Neuron (in vitro differentiated cells): ENCODE results near the gene KLHL42.

Experiments used
- H2AFZ ChIP-seq: one replicate; pipeline ENCODE4 v1.6.1; 2013; ENCODE audit warnings: low read depth, mild to moderate bottlenecking, inconsistent platforms, low read length, moderate library complexity
- H3K27me3 ChIP-seq: one replicate; pipeline ENCODE4 v1.6.1; 2013; ENCODE audit warnings: low read length; ENCODE audit not compliant: insufficient read depth
- H3K36me3 ChIP-seq: one replicate; pipeline ENCODE4 v1.6.1; 2013; ENCODE audit warnings: low read length; ENCODE audit not compliant: insufficient read depth
- H3K4me1 ChIP-seq: one replicate; pipeline ENCODE4 v1.6.1; 2013; ENCODE audit warnings: low read length; ENCODE audit not compliant: insufficient read depth
- H3K4me3 ChIP-seq: 2 replicates; pipeline ENCODE4 v1.5.1; 2013; ENCODE audit warnings: mild to moderate bottlenecking, low read length, moderate library complexity
- H3K9me3 ChIP-seq: one replicate; pipeline ENCODE4 v1.6.1; 2013; ENCODE audit warnings: low read length

KLHL42 gene

DNA sequence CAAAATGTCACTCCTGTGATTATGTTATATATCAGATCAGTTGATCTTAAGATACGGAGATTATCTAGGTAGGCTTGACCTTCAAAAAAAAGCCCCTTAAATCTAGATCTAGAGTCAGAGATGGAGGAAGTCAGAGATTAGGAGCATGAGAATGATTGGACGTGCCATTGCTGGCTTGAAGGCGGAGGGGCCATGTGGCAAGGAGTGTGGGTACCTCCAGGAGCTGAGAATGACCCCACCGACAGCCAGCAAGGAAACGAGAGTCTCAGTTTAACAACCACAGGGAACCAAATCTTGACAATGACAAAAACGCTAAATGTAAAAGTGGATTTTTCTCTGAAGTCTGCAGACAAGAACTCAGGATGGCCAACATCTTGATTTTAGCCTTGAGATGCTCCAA is 32.5 kb downstream of the KLHL42 start:
- Histone ChIP-seq H3K4me3 (no peak overlapping the region), H3K9me3 (no peaks in the 10 kb centered on the region), H2AFZ (no peak overlapping the region), H3K4me1 (no peaks in the 10 kb centered on the region), H3K27me3 (no peaks in the 10 kb centered on the region), H3K36me3 (no peaks in the 10 kb centered on the region)

DNA sequence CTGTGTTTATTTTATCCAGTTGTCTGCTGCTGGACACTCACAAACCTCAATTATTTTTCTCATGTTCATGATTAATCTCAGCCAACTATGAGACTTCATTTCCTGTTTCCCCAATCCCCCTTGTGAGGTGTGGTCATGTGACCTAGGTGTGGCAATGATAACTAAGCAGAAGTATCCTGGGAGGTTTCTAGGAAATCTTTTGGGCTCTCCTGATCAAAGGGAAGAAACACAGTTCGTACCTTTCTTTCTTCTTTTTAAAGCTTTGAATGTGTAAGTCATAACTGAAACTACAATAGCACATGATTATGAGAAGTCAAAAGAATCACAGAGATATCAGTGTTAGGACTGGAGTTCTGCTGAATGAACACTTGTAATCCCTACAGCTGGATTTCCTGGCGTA is 34.4 kb downstream of the KLHL42 start:
- H3K4me3 ChIP-seq = no peak overlapping the region
- no peaks in the 10 kb centered on the region for H3K9me3 ChIP-seq
- no peaks in the 10 kb centered on the region for H3K4me1 ChIP-seq
- H2AFZ ChIP-seq = no peak overlapping the region
- H3K36me3 ChIP-seq = no peaks in the 10 kb centered on the region
- no peaks in the 10 kb centered on the region for H3K27me3 ChIP-seq

DNA sequence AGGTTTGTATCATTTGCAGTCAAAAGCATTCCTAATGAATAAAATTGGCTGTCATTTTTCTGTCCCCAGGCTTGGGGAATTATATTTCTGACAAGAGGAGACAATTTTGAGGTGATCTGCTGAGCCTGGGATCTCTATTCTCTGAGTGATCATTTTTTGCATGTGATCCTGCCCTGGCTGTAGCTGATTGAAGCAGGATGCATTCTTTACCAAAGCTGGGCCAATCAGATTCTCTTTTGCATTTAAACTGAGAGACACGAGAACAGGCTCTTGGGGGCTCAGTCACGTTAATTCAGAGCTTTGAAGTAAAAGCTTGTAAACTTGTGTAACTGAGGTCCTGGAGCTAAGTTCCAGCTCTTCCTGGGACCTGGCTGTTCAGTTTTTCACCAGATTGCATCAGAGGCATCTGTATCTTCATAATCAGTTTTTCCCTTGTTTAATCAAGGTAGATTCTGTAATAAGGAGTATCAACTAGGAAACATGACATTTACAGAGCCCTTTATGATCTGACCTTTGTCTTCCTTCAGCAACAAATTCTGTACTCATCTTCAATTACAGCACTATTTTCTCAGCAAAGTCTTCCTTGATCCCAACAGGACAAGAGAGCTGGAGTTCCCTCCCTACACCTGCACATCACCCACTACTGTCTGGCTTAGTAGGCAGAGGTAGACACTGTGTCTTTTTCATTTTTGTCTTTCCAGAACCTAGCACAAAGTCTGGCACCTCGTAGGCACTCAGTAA is 35.0 kb downstream of the KLHL42 start:
- Histone ChIP-seq H3K27me3 (no peaks in the 10 kb centered on the region), H3K4me1 (no peaks in the 10 kb centered on the region), H2AFZ (no peak overlapping the region), H3K9me3 (no peaks in the 10 kb centered on the region), H3K4me3 (no peak overlapping the region), H3K36me3 (no peaks in the 10 kb centered on the region)

DNA sequence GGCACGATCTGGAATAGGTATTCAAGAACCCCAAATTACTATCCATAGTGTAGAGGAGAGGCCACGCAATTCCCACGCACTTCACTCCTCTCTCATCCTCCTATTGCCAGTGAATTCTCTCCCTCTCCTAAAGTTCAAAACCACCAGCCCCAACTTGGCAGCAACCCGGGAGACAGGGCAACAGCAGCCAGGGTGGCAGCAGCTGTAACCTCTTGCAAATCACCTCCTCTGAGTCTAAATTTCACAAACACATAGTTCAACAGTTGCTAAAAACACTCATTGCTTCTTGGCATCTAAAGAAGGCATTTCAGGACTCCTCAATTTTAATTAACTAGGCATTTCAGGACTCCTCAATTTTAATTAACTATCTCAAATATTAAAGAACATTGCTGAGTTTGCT is 37.7 kb downstream of the KLHL42 start:
- no peaks in the 10 kb centered on the region for H3K36me3 ChIP-seq
- no peak overlapping the region for H3K4me3 ChIP-seq
- no peaks in the 10 kb centered on the region for H3K9me3 ChIP-seq
- H3K4me1 ChIP-seq = no peaks in the 10 kb centered on the region
- H2AFZ ChIP-seq = no peak overlapping the region
- no peaks in the 10 kb centered on the region for H3K27me3 ChIP-seq

DNA sequence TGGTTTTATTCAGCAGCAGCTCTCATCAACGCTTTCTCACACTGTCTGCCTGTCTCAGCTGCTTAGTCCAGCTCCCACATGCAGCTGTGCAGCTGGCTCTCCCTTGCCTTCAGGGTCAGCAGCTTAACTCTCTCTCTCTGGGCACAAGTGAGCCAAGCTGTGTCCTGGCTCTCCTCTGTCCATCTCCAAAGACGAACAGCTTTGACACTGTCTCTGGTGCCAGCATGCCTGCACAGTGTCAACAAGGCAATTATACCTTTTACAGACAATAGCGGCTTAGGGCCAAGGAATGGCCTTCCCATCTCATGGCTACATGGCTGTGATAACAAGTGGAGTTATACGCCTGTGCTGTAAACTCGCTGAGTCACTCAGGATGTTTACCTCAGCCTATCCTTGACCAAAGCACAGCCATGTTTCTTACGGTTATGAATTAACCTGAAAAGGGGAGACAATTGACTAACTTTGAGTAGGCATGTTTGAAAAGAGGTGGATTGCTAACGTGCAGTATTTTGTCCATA is 38.4 kb downstream of the KLHL42 start:
- no peak overlapping the region for H2AFZ ChIP-seq
- no peaks in the 10 kb centered on the region for H3K27me3 ChIP-seq
- H3K9me3 ChIP-seq = no peaks in the 10 kb centered on the region
- no peaks in the 10 kb centered on the region for H3K4me1 ChIP-seq
- no peaks in the 10 kb centered on the region for H3K36me3 ChIP-seq
- no peak overlapping the region for H3K4me3 ChIP-seq

DNA sequence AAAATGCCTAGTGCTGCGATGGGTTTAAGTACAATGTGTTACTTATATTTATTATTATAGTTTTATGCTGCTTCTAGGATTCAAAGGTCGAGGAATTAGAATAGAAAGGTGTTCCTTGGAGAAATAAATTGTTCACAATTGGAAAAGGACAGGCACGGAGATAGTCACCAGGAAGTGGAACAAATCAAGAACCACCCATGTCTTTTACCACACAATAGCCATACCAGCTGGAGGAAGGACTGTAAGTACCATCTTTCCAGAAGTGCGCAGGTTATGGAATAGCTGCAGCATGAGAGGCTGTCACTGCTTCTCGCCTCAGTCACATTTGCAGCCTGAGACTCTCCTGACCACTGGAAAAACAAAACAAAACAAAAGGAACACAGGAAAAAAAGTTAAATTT is 40.5 kb downstream of the KLHL42 start:
- no peaks in the 10 kb centered on the region for H3K36me3 ChIP-seq
- no peaks in the 10 kb centered on the region for H3K27me3 ChIP-seq
- no peaks in the 10 kb centered on the region for H3K4me1 ChIP-seq
- no peaks in the 10 kb centered on the region for H3K9me3 ChIP-seq
- no peak overlapping the region for H2AFZ ChIP-seq
- no peak overlapping the region for H3K4me3 ChIP-seq

DNA sequence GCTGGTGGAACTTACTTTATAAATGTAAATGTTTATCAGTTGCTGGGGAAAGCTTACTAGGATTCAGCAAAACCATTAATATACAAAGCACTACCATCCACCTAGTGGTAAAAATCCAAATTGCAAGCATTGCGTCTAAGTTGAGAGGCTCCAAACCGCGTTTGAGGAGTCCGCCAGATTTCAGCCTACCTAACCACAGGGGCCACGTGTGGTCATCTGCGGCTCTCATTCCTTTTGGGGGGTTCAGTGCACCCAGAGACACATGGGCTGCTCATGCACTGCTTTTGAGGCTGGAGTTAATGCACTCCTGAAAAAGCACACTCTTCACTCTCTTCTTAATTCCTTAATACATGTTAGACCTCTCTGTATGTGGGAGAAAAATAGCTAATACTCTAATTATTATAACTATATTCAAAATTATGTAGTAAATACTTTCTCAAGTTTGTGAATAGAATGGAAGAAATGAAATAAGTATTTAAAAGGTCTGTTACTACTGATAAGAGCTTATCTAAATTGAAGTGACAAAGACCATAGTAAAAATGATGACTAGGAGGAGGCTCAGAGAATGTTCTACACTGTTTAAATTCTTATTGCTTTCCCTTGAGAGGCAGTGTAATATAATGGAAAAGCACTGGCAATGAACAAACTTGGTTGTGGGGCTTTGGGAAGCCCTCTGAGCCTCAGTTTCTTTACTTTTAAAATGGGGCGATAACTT is 41.4 kb downstream of the KLHL42 start:
- Histone ChIP-seq H3K36me3 (no peaks in the 10 kb centered on the region), H3K27me3 (no peaks in the 10 kb centered on the region), H2AFZ (no peak overlapping the region), H3K4me3 (no peak overlapping the region), H3K4me1 (no peaks in the 10 kb centered on the region), H3K9me3 (no peaks in the 10 kb centered on the region)

DNA sequence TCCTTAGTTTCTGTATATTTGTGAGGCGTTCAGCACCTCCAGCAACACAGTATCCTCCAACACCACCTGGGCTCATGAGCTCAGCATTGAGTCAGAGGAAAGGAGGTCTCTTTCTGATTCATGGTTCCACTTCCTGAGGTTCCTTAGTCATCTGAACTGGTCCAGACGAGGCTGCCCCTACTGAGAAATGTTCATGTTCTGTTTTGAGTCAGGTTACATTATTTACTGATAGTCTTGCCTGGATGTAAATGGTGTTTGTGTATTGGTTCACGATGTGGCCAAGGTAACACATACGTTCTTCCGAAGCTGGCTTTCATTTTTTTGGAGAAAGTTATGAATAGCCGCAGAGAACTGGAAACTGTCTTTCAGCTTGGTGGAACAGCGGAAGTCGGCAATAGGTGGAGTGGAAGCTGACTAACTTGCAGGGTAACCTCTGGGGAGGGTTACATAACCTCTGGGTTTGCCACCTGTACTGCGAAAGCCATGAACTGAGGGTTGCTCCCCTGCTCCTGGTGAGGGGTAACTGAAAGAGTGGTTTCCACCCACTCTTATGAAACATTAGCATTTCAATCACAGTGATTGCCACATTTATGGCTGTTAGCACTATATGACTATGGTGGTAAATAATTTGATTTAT is 42.2 kb downstream of the KLHL42 start:
- Histone ChIP-seq H3K4me1 (no peaks in the 10 kb centered on the region), H3K9me3 (no peaks in the 10 kb centered on the region), H3K27me3 (no peaks in the 10 kb centered on the region), H3K36me3 (no peaks in the 10 kb centered on the region), H3K4me3 (no peak overlapping the region), H2AFZ (no peak overlapping the region)

DNA sequence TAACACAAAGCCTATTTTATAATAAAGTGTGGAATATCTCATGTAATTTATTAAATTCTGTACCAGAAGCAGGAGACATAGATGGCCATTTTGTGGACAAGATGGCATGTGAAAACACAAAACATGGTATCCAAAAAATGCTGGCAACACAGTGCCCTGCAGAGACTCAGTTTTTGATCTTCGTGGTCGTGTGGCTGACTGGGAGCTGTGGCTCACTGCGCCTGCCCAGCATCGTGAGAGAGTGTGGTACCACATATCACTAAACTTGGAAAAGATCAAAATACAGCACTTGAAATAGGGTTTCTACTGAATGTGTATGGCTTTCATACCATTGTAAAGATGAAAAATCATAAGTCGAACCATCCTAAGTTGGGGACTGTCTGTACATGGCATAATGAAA is 43.0 kb downstream of the KLHL42 start:
- Histone ChIP-seq H3K36me3 (no peaks in the 10 kb centered on the region), H3K27me3 (no peaks in the 10 kb centered on the region), H3K4me1 (no peaks in the 10 kb centered on the region), H3K4me3 (no peak overlapping the region), H3K9me3 (no peaks in the 10 kb centered on the region), H2AFZ (no peak overlapping the region)

DNA sequence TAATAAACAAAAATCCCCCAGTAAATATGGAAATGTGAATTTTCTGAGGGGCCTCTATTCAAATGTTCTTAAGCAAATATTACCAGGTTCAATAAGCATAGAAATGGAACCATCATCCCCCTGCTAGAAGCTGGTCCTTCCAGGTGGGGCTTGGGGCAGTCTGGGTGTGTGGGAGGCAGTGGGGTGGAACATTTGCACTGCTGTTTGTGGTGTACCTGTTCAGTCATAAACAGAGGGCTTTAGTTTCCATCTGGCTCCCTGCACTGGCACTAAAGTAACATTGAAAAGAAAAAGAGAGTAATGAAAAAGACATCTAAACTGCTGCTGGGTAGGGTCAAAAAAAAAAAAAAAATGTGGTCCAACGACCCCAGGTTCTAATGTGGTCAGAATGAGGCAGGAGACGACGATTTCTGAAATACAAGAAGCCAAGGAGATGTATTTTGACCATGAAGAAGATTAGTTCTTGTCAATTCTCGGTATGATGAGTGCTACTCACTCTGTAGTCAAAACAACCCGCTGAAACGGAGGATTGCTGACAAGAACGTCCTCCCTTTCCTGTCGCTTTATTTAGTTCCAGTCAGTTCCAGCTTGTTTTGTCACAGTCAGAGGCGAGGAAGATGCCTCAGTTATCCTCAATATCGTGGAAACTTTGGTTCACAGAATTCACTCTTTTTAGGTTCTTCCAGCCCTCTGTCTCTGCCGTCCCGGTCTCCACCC is 44.3 kb downstream of the KLHL42 start:
- no peaks in the 10 kb centered on the region for H3K9me3 ChIP-seq
- no peaks in the 10 kb centered on the region for H3K36me3 ChIP-seq
- H3K4me1 ChIP-seq = no peaks in the 10 kb centered on the region
- no peak overlapping the region for H2AFZ ChIP-seq
- no peak overlapping the region for H3K4me3 ChIP-seq
- H3K27me3 ChIP-seq = no peaks in the 10 kb centered on the region

DNA sequence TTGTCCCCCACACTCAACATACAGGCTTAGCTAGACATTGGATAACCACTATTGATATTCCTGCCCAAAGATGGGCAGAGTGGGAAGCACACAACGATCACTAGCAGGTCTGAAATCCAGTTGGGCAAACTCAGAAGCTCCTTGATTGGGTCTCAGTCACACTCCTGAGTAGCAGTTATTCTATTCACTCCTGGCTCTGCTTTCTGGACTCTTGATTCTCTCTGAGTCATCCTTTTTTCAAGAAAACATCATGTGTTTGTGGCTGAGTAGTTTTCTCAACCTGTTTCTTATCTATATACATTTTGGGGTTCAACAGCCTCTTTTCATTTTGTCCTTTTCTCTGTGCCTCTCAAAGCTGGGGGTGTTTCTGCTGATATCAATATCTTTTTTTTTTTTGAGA is 46.0 kb downstream of the KLHL42 start:
- Histone ChIP-seq H3K9me3 (no peaks in the 10 kb centered on the region), H2AFZ (no peak overlapping the region), H3K4me1 (no peaks in the 10 kb centered on the region), H3K27me3 (no peaks in the 10 kb centered on the region), H3K36me3 (no peaks in the 10 kb centered on the region), H3K4me3 (no peak overlapping the region)

DNA sequence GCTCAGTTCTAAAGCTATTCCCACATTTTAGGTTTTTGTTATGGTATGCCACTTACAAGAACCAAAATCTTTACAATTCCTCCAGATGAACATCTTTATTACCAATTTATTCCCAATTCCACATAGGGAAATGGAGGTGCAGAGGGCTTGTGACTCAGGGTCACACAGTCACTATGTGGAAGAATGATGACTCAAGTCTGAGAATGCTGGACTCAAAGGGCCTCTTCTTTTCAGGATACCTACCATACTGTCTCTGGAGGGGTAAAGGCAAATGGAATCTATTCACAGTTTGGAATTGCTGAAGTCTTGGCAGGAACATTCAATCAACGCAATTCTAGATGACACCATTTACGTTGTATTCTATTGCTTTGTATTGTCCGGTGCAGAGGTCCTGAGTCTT is 48.2 kb downstream of the KLHL42 start:
- no peaks in the 10 kb centered on the region for H3K36me3 ChIP-seq
- H3K27me3 ChIP-seq = no peaks in the 10 kb centered on the region
- H2AFZ ChIP-seq = no peak overlapping the region
- H3K4me1 ChIP-seq = no peaks in the 10 kb centered on the region
- no peaks in the 10 kb centered on the region for H3K9me3 ChIP-seq
- H3K4me3 ChIP-seq = no peak overlapping the region
